Embryonic facial prominence (tissue), 1 donor: Measurements from ENCODE around the gene KCNH6.
A peak's percentile ranks its signal among the peaks of the same experiment; 100 is the strongest.

Experiments used
- DNase-seq: peaks from one replicate; pipeline ENCODE4 v3.0.0-alpha.2; 2016; ENCODE audit errors: extremely low spot score

The KCNH6 gene

GRCh38 chr17:63523253-63523855, at the start of gene KCNH6:
TSS of gene KCNH6 (plus strand) at chr17:63523358. CDS start at chr17:63523414, 56 bp downstream.
- DNase-seq: no peak

GRCh38 chr17:63474174-63474573, 49.0 kb upstream of the KCNH6 start:
- no peak for DNase-seq

GRCh38 chr17:63474586-63475460, 48.3 kb upstream of the KCNH6 start:
- no peak for DNase-seq

GRCh38 chr17:63475491-63476412, 47.4 kb upstream of the KCNH6 start:
- DNase-seq: no peak

- no peak for DNase-seq
These were observed 46.7 kb upstream of the KCNH6 start for GRCh38 chr17:63476459-63476853.

GRCh38 chr17:63476854-63477479, 46.2 kb upstream of the KCNH6 start, which contains the start of gene ACE:
TSS of gene ACE (plus strand) at chr17:63477061. CDS start at chr17:63477095, 34 bp downstream.
- no peak for DNase-seq

GRCh38 chr17:63477480-63478440, 45.4 kb upstream of the KCNH6 start:
- no peak for DNase-seq

GRCh38 chr17:63478814-63479494, 44.2 kb upstream of the KCNH6 start:
- peak; percentile 13 for DNase-seq

GRCh38 chr17:63479495-63480184, 43.5 kb upstream of the KCNH6 start:
- DNase-seq: no peak

- no peak for DNase-seq
These were observed 42.9 kb upstream of the KCNH6 start for GRCh38 chr17:63480192-63480784.

GRCh38 chr17:63480826-63481487, 42.2 kb upstream of the KCNH6 start:
- DNase-seq: no peak

GRCh38 chr17:63481488-63481870, 41.7 kb upstream of the KCNH6 start:
- no peak for DNase-seq

- DNase-seq: no peak
These were observed 40.6 kb upstream of the KCNH6 start for GRCh38 chr17:63482509-63482908.

- no peak for DNase-seq
These were observed 40.1 kb upstream of the KCNH6 start for GRCh38 chr17:63483038-63483437.

- DNase-seq: no peak
These were observed 39.2 kb upstream of the KCNH6 start for GRCh38 chr17:63483655-63484575.

- no peak for DNase-seq
These were observed 36.7 kb upstream of the KCNH6 start for GRCh38 chr17:63486317-63487013.

GRCh38 chr17:63487014-63487339, 36.2 kb upstream of the KCNH6 start:
- DNase-seq: no peak
